OCI-LY7 (cell line): ENCODE results near the gene CLK4. TPM values are rescaled to one million over a fixed set of nuclear protein-coding genes. Genes with fewer than 3 reads are reported as not detected.

Experiments
- BruUV-seq: library from RNA; stranded (reverse); fragments of 400-500 nt; replicated peaks from 2 replicates; lab custom pipeline; 2021; lab: Mats Ljungman, UMichigan
- CTCF ChIA-PET: fragments of 300-600 bp; sonication (Branson Sonifier 250); formaldehyde crosslinking; loops from one replicate; lab custom pipeline; 2022; ENCODE audit warnings: antibody characterized with exemption; ENCODE audit not compliant: unreplicated experiment; lab: Charles Lee
- POLR2A ChIA-PET: fragments of 300-600 bp; sonication (Branson Sonifier 250); formaldehyde crosslinking; loops from one replicate; lab custom pipeline; 2022; ENCODE audit warnings: antibody characterized with exemption; lab: Charles Lee
- DNase-seq: peaks from one replicate; pipeline ENCODE4 v3.0.0-alpha.2; 2015; ENCODE audit warnings: low spot score
- H2AFZ ChIP-seq: fragments of 200-600 bp; sonication (generic), shearing (Covaris generic); 2 replicates; pipeline ENCODE4 v1.6.1; 2014; ENCODE audit warnings: mild to moderate bottlenecking, antibody characterized with exemption, low read length, moderate library complexity
- H3K27ac ChIP-seq: fragments of 200-600 bp; sonication (generic); 2 replicates; pipeline ENCODE4 v1.5.1; 2014; ENCODE audit warnings: mixed run types, low read depth, mild to moderate bottlenecking, moderate library complexity, low read length, inconsistent platforms; ENCODE audit not compliant: poor library complexity, severe bottlenecking
- H3K36me3 ChIP-seq: fragments of 200-600 bp; sonication (generic); 2 replicates; pipeline ENCODE4 v1.6.1; 2014; ENCODE audit warnings: mild to moderate bottlenecking, antibody characterized with exemption, low read length, moderate library complexity, mixed read lengths; ENCODE audit not compliant: insufficient read depth
- H3K4me1 ChIP-seq: fragments of 200-600 bp; sonication (generic); 2 replicates; pipeline ENCODE4 v1.5.1; 2014; ENCODE audit warnings: mild to moderate bottlenecking, low read length; ENCODE audit not compliant: insufficient read depth, poor library complexity, severe bottlenecking
- H3K4me2 ChIP-seq: fragments of 200-600 bp; sonication (generic); 2 replicates; pipeline ENCODE4 v1.6.1; 2014; ENCODE audit warnings: mild to moderate bottlenecking, low read length
- H3K4me3 ChIP-seq: fragments of 200-600 bp; sonication (generic); 2 replicates; pipeline ENCODE4 v1.5.1; 2014; ENCODE audit warnings: mild to moderate bottlenecking, low read depth, low read length; ENCODE audit not compliant: poor library complexity, severe bottlenecking
- H3K79me2 ChIP-seq: fragments of 200-600 bp; sonication (generic); 2 replicates; pipeline ENCODE4 v1.6.1; 2016; ENCODE audit warnings: low read depth, mild to moderate bottlenecking, low read length, moderate library complexity, mixed read lengths; ENCODE audit not compliant: insufficient read depth
- H3K9me2 ChIP-seq: fragments of 200-600 bp; sonication (generic); 2 replicates; pipeline ENCODE4 v1.6.1; 2016; ENCODE audit warnings: mild to moderate bottlenecking, low read length, mixed read lengths; ENCODE audit not compliant: insufficient read depth
- H3K9me3 ChIP-seq: fragments of 200-600 bp; sonication (generic); 2 replicates; pipeline ENCODE4 v1.6.1; 2014; ENCODE audit warnings: mild to moderate bottlenecking, mixed run types, low read length, mixed read lengths
- H4K20me1 ChIP-seq: fragments of 200-600 bp; sonication (generic); 2 replicates; pipeline ENCODE4 v1.6.1; 2014; ENCODE audit warnings: mild to moderate bottlenecking, antibody characterized with exemption, low read length, moderate library complexity, mixed read lengths; ENCODE audit not compliant: insufficient read depth
- EZH2phosphoT487 ChIP-seq: fragments of 200-600 bp; sonication (generic); IDR thresholded peaks from 2 replicates; pipeline ENCODE4 v1.6.1; 2018; ENCODE audit warnings: low read depth, borderline replicate concordance, mild to moderate bottlenecking, mixed run types, antibody characterized with exemption, low read length, moderate library complexity, mixed read lengths
- intact Hi-C: fragments of 100-400 bp; cut with micrococcal nuclease; formaldehyde crosslinking; loops from one replicate; pipeline ENCODE4 v1.10.0; 2022; ENCODE audit not compliant: unreplicated experiment
- total RNA-seq, 2 experiments: library from RNA; depleted of rRNA in 1 of 2; stranded (reverse); fragments of >200 nt in 1 of 2; shearing (Covaris generic) in 1 of 2; gene quantifications; 2 replicates each; pipeline ENCODE4 v1.2.3, GENCODE V29; 2014 to 2022
- TF ChIP-seq, protein P1 (sequence below): fragments of 200-600 bp; sonication (generic); conservative IDR thresholded peaks from 2 replicates; pipeline ENCODE4 v1.5.1; 2014; ENCODE audit warnings: mild to moderate bottlenecking, antibody characterized with exemption, low read length, moderate library complexity, mixed read lengths

The CLK4 gene
- total RNA-seq, 2 experiments from 2014 or later, result 32.6 to 37.4 TPM

GRCh38 chr5:178576591-178577351 is 50.1 kb downstream of the CLK4 start:
- CTCF ChIA-PET, result no interaction called here
- DNase-seq, result no peak
- TF ChIP-seq, protein P1, sequence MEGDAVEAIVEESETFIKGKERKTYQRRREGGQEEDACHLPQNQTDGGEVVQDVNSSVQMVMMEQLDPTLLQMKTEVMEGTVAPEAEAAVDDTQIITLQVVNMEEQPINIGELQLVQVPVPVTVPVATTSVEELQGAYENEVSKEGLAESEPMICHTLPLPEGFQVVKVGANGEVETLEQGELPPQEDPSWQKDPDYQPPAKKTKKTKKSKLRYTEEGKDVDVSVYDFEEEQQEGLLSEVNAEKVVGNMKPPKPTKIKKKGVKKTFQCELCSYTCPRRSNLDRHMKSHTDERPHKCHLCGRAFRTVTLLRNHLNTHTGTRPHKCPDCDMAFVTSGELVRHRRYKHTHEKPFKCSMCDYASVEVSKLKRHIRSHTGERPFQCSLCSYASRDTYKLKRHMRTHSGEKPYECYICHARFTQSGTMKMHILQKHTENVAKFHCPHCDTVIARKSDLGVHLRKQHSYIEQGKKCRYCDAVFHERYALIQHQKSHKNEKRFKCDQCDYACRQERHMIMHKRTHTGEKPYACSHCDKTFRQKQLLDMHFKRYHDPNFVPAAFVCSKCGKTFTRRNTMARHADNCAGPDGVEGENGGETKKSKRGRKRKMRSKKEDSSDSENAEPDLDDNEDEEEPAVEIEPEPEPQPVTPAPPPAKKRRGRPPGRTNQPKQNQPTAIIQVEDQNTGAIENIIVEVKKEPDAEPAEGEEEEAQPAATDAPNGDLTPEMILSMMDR, result no peak
- no peak for TF ChIP-seq EZH2phosphoT487
- no peaks in the 10 kb centered on the region for H4K20me1 ChIP-seq
- no peak overlapping the region for H3K27ac ChIP-seq
- no peak overlapping the region for H3K4me2 ChIP-seq
- POLR2A ChIA-PET, result no interaction called here
- no peak overlapping the region for H3K4me3 ChIP-seq
- H2AFZ ChIP-seq, result no peak overlapping the region
- H3K9me3 ChIP-seq, result no peaks in the 10 kb centered on the region
- no peaks in the 10 kb centered on the region for H3K9me2 ChIP-seq
- BruUV-seq, result no TSS peak
- intact Hi-C loops, result no loop called here
- H3K79me2 ChIP-seq, result no peaks in the 10 kb centered on the region
- no peaks in the 10 kb centered on the region for H3K4me1 ChIP-seq
- H3K36me3 ChIP-seq, result no peaks in the 10 kb centered on the region

GRCh38 chr5:178573216-178573615 is 53.6 kb downstream of the CLK4 start:
- Histone ChIP-seq H3K79me2 (no peaks in the 10 kb centered on the region), H4K20me1 (no peaks in the 10 kb centered on the region), H3K4me2 (no peak overlapping the region), H3K27ac (no peak overlapping the region), H3K4me3 (no peak overlapping the region), H3K9me3 (no peaks in the 10 kb centered on the region), H3K4me1 (no peaks in the 10 kb centered on the region), H3K36me3 (no peaks in the 10 kb centered on the region), H3K9me2 (no peaks in the 10 kb centered on the region), H2AFZ (no peak overlapping the region)
- no peak for DNase-seq
- CTCF ChIA-PET, result no interaction called here
- TF ChIP-seq, protein P1, result no peak
- no peak for TF ChIP-seq EZH2phosphoT487
- intact Hi-C loops, result no loop called here
- POLR2A ChIA-PET, result interaction anchor here (0.5 kb wide), 1 partner anchor 272 kb away, joined by 3 read pairs; no protein-coding TSS in a partner anchor
- BruUV-seq, result no TSS peak

GRCh38 chr5:178572617-178573016 is 54.2 kb downstream of the CLK4 start:
- POLR2A ChIA-PET, result interaction anchor here (0.5 kb wide), 1 partner anchor 272 kb away, joined by 3 read pairs; no protein-coding TSS in a partner anchor

More at GRCh38 chr5:178572617-178573016, 54.2 kb downstream of the CLK4 start:
- no peak for TF ChIP-seq EZH2phosphoT487
- TF ChIP-seq, protein P1, result no peak
- H4K20me1 ChIP-seq, result no peaks in the 10 kb centered on the region
- no peak overlapping the region for H3K4me3 ChIP-seq
- no peaks in the 10 kb centered on the region for H3K9me3 ChIP-seq
- no peaks in the 10 kb centered on the region for H3K36me3 ChIP-seq
- intact Hi-C loops, result no loop called here
- no peaks in the 10 kb centered on the region for H3K9me2 ChIP-seq
- H3K27ac ChIP-seq, result no peak overlapping the region
- H3K4me2 ChIP-seq, result no peak overlapping the region
- DNase-seq, result no peak
- no peak overlapping the region for H2AFZ ChIP-seq
- no peaks in the 10 kb centered on the region for H3K4me1 ChIP-seq
- CTCF ChIA-PET, result no interaction called here
- BruUV-seq, result no TSS peak
- H3K79me2 ChIP-seq, result no peaks in the 10 kb centered on the region
